Skin of body (tissue), 3 donors: ENCODE results near the gene GNG14. TPM values are rescaled to one million over a fixed set of nuclear protein-coding genes. Genes with fewer than 3 reads are reported as not detected.
"Not testable (repeated sequence)": the region's sequence is repeated elsewhere in the genome, so short reads cannot be mapped to it uniquely, and the experiment has no call there.

ENCODE experiments used
- DNase-seq: peaks from one replicate; lab custom pipeline; 2025; lab: John Stamatoyannopoulos, UW
- small RNA-seq: library from RNA; depleted of rRNA; stranded (forward); fragments of <200 nt; gene quantifications from one replicate; pipeline ENCODE3, GENCODE V24; 2014; ENCODE audit warnings: low replicate concordance
- total RNA-seq: library from RNA; depleted of rRNA; stranded (reverse); fragments of >200 nt; gene quantifications from one replicate; pipeline ENCODE4 v1.2.3, GENCODE V29; 2014

Gene GNG14
- total RNA-seq, 1 donor from 2014 or later = not detected

DNA sequence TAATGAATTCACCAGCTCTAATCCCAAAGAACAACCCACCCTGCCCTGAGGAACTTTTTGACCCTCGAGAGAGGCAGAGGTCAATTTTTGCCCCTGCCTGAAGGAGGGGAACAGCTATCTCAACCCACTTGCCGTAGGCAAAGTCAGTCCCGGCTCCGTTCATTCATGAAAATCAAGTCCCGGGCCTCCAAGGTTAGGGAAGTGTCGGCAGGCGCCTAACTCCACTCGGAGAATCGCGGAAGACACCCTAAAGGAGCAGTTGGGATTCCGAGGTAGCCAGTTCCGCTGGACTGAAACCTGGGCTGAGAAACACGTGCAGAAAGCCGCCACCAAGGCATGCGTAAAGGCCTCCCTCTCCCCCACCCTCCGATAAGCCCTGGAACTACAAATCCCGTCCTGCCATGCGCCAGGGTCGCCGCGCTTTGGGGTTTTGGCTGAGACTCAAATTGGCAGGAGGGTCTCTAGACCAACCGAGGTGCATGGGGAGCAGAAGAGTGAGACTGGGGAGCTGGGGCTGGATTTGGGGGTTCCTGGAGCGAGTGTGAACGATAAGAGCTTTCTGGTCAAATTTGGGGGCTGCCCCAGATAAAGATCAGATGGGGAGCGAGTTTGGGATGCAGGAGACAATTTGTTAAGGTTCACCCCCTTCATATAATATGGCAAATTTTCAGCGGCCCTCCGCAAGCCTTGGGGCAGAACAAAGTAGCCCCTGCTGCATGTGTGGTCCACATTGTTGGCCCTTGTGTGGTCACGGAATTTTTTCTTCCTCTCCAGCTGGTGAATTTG, 36.0 kb downstream of the GNG14 start, which contains the start of gene TNPO2:
TNPO2 (minus strand) TSS at position 292 of the 786 bp plus-strand sequence. CDS start 2,955 bp downstream, outside the sequence.
- DNase-seq = no peak

- DNase-seq = not testable (repeated sequence)
Observed at GRCh38 chr19:12725612-12726011, 37.8 kb downstream of the GNG14 start.

DNA sequence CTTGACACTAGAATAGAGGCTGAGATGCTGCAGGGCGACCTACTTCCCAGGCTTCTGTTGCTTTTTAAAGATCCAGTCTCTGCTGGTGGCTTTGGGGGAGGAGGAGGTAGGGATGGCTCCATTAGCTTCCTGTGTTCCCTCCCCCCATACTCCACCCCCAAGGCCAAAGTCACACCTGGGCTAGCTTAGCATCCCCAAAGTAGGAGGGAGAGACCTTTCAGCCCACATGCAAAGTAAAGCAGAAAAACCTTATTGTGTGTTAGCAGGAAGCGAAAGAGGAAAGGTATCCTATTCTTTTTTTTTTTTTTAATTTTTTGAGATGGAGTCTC, 39.2 kb downstream of the GNG14 start:
- DNase-seq = no peak

GRCh38 chr19:12727745-12728433, 40.1 kb downstream of the GNG14 start:
- DNase-seq = no peak

- no peak for DNase-seq
Observed at GRCh38 chr19:12730064-12730463, 42.3 kb downstream of the GNG14 start.

DNA sequence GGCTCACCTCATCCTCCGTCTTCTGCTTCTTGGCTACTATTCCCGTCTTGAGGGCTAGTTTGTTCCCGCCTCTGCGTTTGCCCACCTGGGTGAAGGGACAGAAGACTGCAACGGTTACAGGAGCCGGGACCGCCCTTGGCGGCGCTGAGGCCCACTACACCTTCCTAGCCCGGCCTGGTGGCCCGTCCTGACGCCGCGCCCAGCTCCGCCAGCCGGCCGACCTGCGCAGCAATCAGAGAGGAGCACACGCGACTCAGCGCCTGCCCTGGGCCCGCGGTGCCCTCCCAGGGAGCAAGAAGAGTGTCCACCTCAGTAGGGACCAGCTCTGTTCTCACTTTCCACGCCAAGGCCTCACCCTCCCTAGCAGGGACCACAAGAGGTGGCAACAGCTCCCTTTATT, 43.5 kb downstream of the GNG14 start:
- no peak for DNase-seq

GRCh38 chr19:12733369-12734214, 45.8 kb downstream of the GNG14 start:
- no peak for DNase-seq

DNA sequence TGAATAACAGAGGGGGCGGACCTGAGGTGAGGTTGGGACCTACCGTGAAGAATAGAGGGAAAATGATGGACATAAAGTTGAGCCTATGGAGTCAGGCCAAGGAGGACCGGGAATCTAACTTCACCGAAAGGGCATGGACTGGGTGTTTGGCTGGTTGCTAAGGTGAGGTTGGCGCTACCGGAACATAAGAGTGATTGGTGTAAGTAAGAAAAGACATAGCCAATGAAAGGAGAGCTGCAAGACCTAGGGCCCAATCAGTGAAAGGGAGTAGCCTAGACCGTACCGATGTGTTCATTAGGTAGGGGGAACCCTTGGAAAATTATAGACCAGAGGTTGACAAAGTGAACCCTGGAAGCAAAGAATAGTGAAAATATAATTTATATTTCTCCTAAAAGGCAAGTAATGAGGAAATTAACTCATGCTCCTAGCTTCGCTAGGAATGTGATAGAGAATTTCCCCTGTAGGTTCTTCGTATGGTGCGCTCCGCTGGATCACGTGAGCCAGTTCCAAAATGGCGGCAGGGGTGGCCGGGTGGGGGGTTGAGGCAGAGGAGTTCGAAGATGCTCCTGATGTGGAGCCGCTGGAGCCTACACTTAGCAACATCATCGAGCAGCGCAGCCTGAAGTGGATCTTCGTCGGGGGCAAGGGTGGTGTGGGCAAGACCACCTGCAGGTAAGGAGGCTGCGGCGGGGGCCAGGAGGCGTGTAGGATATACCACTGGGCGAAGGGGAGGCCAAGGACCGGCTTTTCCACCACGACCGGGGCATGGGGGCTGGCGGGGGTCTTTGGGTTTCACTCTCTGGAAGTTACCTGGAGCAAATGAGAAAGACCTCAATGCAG, 49.4 kb downstream of the GNG14 start, which contains the start of gene GET3:
GET3 (plus strand) TSS at position 503 of the 840 bp plus-strand sequence; CDS start at position 512, 9 bp downstream.
- DNase-seq = peak; percentile 99

DNA sequence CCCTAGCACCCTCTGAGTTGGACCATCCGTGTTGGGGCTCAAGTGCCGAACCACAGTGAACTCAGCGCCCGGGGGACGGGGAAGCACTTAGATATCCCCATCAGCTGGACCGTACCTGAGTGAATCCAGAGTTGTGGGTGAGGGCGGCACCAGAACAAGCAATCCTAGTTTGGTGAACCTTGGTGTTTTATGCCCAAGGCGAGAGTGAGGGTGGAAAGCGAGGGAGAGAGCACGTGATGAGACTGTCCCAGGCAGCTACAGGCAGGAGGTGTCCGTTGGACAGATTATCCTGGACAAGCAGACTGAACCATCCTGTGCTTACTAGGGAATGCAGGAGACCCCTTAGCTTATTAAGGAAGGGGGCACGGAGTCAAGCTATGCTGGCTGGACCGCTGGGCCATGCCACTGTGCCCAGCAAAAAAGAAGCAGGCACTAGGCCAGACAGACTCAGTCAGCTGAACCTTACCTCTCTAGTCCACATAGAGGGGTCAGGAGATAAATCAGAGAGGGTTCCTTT, 50.1 kb downstream of the GNG14 start:
- no peak for DNase-seq

Small RNA genes lying within 50 kb of the gene (small RNA-seq; reads per million reads assigned to genes)
- gene SNORD41 = 46.1 reads per million, percentile 95 among the genes with 10 or more reads in this experiment

Other genes starting within 250 kb of the GNG14 start
- 7.5 TPM for gene ZNF443, start 247.0 kb upstream of the GNG14 start, total RNA-seq
- gene ZNF709, start 203.2 kb upstream of the GNG14 start, total RNA-seq = 10.3 TPM
- 21.3 TPM for gene ZNF564, start 136.5 kb upstream of the GNG14 start, total RNA-seq
- 4.5 TPM for gene ZNF490, start 77.2 kb upstream of the GNG14 start, total RNA-seq
- 18.1 TPM for gene ZNF791, start 77.1 kb upstream of the GNG14 start, total RNA-seq
- gene MAN2B1, start 21.3 kb upstream of the GNG14 start, total RNA-seq = 29.9 TPM
- gene WDR83, start 21.2 kb upstream of the GNG14 start, total RNA-seq = 4.6 TPM
- 42.4 TPM for gene DHPS, start 6.1 kb upstream of the GNG14 start, total RNA-seq
- gene FBXW9, start 8.6 kb downstream of the GNG14 start, total RNA-seq = 3.5 TPM
- 31.6 TPM for gene TNPO2, start 35.9 kb downstream of the GNG14 start, total RNA-seq
- gene TRIR, start 46.7 kb downstream of the GNG14 start, total RNA-seq = 98.1 TPM
- gene GET3, start 49.5 kb downstream of the GNG14 start, total RNA-seq = 36.6 TPM
- gene BEST2, start 63.8 kb downstream of the GNG14 start, total RNA-seq = 0.99 TPM
- 31.8 TPM for gene HOOK2, start 87.6 kb downstream of the GNG14 start, total RNA-seq
- 151 TPM for gene JUNB, start 103.5 kb downstream of the GNG14 start, total RNA-seq
- gene PRDX2, start 113.8 kb downstream of the GNG14 start, total RNA-seq = 164 TPM
- 0.39 TPM for gene THSD8, start 114.1 kb downstream of the GNG14 start, total RNA-seq
- gene RNASEH2A, start 118.6 kb downstream of the GNG14 start, total RNA-seq = 7.2 TPM
- gene RTBDN, start 146.6 kb downstream of the GNG14 start, total RNA-seq = not detected
- 0.49 TPM for gene MAST1, start 150.5 kb downstream of the GNG14 start, total RNA-seq
- gene DNASE2, start 193.5 kb downstream of the GNG14 start, total RNA-seq = 14.1 TPM
- 1.7 TPM for gene KLF1, start 199.2 kb downstream of the GNG14 start, total RNA-seq
- gene GCDH, start 203.2 kb downstream of the GNG14 start, total RNA-seq = 20.4 TPM
- gene SYCE2, start 231.3 kb downstream of the GNG14 start, total RNA-seq = 0.39 TPM
- 21.6 TPM for gene FARSA, start 245.7 kb downstream of the GNG14 start, total RNA-seq